B cell (primary cell): ENCODE measurements around the gene CYTH2. TPM values are rescaled to one million over a fixed set of nuclear protein-coding genes. Genes with fewer than 3 reads are reported as not detected.
A peak's percentile ranks its signal among the peaks of the same experiment; 100 is the strongest.

Source experiments
- ATAC-seq: fragments of 200-7000 bp; cut with Tn5 transposase; one replicate; pipeline ENCODE4 v1.10.0; 2021; ENCODE audit warnings: low read depth, mild to moderate bottlenecking, moderate number of reproducible peaks, moderate library complexity
- CTCF ChIA-PET: fragments of 350-600 bp; sonication (Branson Sonifier 250); formaldehyde crosslinking; loops from one replicate; lab custom pipeline; 2021; ENCODE audit warnings: antibody characterized with exemption, inconsistent platforms; lab: Charles Lee
- POLR2A ChIA-PET: fragments of 350-600 bp; sonication (Branson Sonifier 250); formaldehyde crosslinking; loops from one replicate; lab custom pipeline; 2021; ENCODE audit warnings: antibody characterized with exemption; lab: Charles Lee
- DNase-seq: peaks from one replicate; pipeline ENCODE4 v3.0.0; 2013
- H2AFZ ChIP-seq: 2 replicates; pipeline ENCODE4 v1.6.1; 2012; ENCODE audit warnings: mild to moderate bottlenecking, low read depth, low read length; ENCODE audit not compliant: insufficient read depth, poor library complexity, severe bottlenecking
- H3K27ac ChIP-seq, 2 donors: 1 replicate in 1 of 2; 2 replicates in 1 of 2; pipeline ENCODE4 v1.5.1; 2012 to 2013; ENCODE audit warnings: low read length in 2 of 2, mild to moderate bottlenecking in 2 of 2, moderate library complexity in 1 of 2
- H3K27me3 ChIP-seq, 4 experiments: fragments of 200-600 bp in 1 of 4; sonication (generic) in 1 of 4; replicated peaks in 1 of 4; 1 replicate in 2 of 4; 2 replicates in 2 of 4; pipeline versions ENCODE4 v1.6.1 to v1.7.0; 2013 to 2016; ENCODE audit warnings: low read length in 3 of 4, mild to moderate bottlenecking in 2 of 4, mixed read lengths in 1 of 4, moderate library complexity in 1 of 4; ENCODE audit not compliant: insufficient read depth in 4 of 4, control insufficient read depth in 3 of 4; ENCODE audit errors: control extremely low read depth in 1 of 4
- H3K36me3 ChIP-seq, 2 experiments: replicated peaks in 1 of 2; 1 replicate in 1 of 2; 2 replicates in 1 of 2; pipeline versions ENCODE4 v1.6.1 to v1.7.1; 2013; ENCODE audit warnings: low read length in 1 of 2; ENCODE audit not compliant: insufficient read depth in 2 of 2, control insufficient read depth in 1 of 2; ENCODE audit errors: control extremely low read depth in 1 of 2, extremely low read depth in 1 of 2
- H3K4me1 ChIP-seq, 2 donors: fragments of 200-600 bp in 1 of 2; sonication (generic) in 1 of 2; 1 replicate in 1 of 2; 2 replicates in 1 of 2; pipeline versions ENCODE4 v1.5.1 to v1.6.1; 2013 to 2017; ENCODE audit warnings: low read length in 2 of 2; ENCODE audit not compliant: control insufficient read depth in 2 of 2, insufficient read depth in 2 of 2
- H3K4me2 ChIP-seq: replicated peaks from 2 replicates; pipeline ENCODE3; 2012; ENCODE audit warnings: mild to moderate bottlenecking, low read depth, low read length; ENCODE audit not compliant: poor library complexity, severe bottlenecking
- H3K4me3 ChIP-seq, 5 experiments: fragments of 200-600 bp in 1 of 5; sonication (generic) in 1 of 5; 1 replicate in 3 of 5; 2 replicates in 2 of 5; pipeline versions ENCODE4 v1.5.1 to v1.7.0; 2011 to 2016; ENCODE audit warnings: low read length in 4 of 5, mild to moderate bottlenecking in 4 of 5, low read depth in 2 of 5, control low read depth in 1 of 5, moderate library complexity in 1 of 5; ENCODE audit not compliant: insufficient read depth in 1 of 5; ENCODE audit errors: control extremely low read depth in 1 of 5, extremely low read depth in 1 of 5
- H3K79me2 ChIP-seq: fragments of 200-600 bp; sonication (generic); one replicate; pipeline ENCODE4 v1.6.0; 2016; ENCODE audit warnings: low read length; ENCODE audit not compliant: control insufficient read depth, insufficient read depth
- H3K9ac ChIP-seq: fragments of 200-600 bp; sonication (generic); 2 replicates; pipeline ENCODE4 v1.6.1; 2017; ENCODE audit warnings: mild to moderate bottlenecking, low read length, moderate library complexity
- H3K9me3 ChIP-seq, 3 donors: one replicate each; pipeline versions ENCODE4 v1.6.1 to v1.7.1; 2013; ENCODE audit warnings: low read length in 2 of 3; ENCODE audit not compliant: control insufficient read depth in 2 of 3, insufficient read depth in 1 of 3; ENCODE audit errors: control extremely low read depth in 1 of 3
- H4K20me1 ChIP-seq: 2 replicates; pipeline ENCODE4 v1.6.0; 2012; ENCODE audit warnings: mild to moderate bottlenecking, low read length; ENCODE audit not compliant: insufficient read depth, control insufficient read depth, poor library complexity, severe bottlenecking
- H3K27ac Mint-ChIP-seq: one replicate; pipeline ENCODE4 v1.8.0; 2021; ENCODE audit warnings: mixed read lengths
- H3K27me3 Mint-ChIP-seq: one replicate; pipeline ENCODE4 v1.8.0; 2021; ENCODE audit warnings: mixed read lengths
- H3K4me1 Mint-ChIP-seq: one replicate; pipeline ENCODE4 v1.8.0; 2021; ENCODE audit warnings: mixed read lengths
- H3K4me3 Mint-ChIP-seq: one replicate; pipeline ENCODE4 v1.8.0; 2021; ENCODE audit warnings: mixed read lengths
- H3K9me3 Mint-ChIP-seq: one replicate; pipeline ENCODE4 v1.8.0; 2022; ENCODE audit warnings: mixed read lengths; ENCODE audit not compliant: insufficient read depth
- EZH2 ChIP-seq: IDR thresholded peaks from 2 replicates; pipeline ENCODE4 v1.6.1; 2012; ENCODE audit warnings: borderline replicate concordance, low read depth, mild to moderate bottlenecking, moderate library complexity, low read length; ENCODE audit not compliant: insufficient read depth, poor library complexity, severe bottlenecking
- WGBS: methylation state at CpG from one replicate; pipeline ENCODE4 v1.1.5; 2013; ENCODE audit warnings: missing lambda C conversion rate; ENCODE audit not compliant: insufficient coverage; 5-methylcytosine and 5-hydroxymethylcytosine counted together
- intact Hi-C: fragments of 100-400 bp; cut with micrococcal nuclease; formaldehyde crosslinking; loops from one replicate; pipeline ENCODE4 v1.10.0; 2022
- polyA plus RNA-seq: library from polyadenylated mRNA; depleted of rRNA; stranded (reverse); fragments of >200 nt; gene quantifications from 2 replicates; pipeline ENCODE4 v1.2.3, GENCODE V29; 2012
- total RNA-seq, 2 donors: library from RNA; stranded (reverse); fragments of 120-200 nt in 1 of 2; gene quantifications; 1 replicate in 1 of 2; 2 replicates in 1 of 2; pipeline versions ENCODE4 v1.2.3 to v1.2.4, GENCODE V29; 2013 to 2022
- TF ChIP-seq, protein P1 (sequence below): fragments of 200-600 bp; IDR thresholded peaks from one replicate; pipeline ENCODE4 v1.8.0; 2022; ENCODE audit warnings: antibody characterized with exemption, mild to moderate bottlenecking

CYTH2 gene
- total and polyA plus RNA-seq, 2 donors (not counting 1 experiment from before 2014, with no cell fraction given), result 40.7 to 56.0 TPM

DNA sequence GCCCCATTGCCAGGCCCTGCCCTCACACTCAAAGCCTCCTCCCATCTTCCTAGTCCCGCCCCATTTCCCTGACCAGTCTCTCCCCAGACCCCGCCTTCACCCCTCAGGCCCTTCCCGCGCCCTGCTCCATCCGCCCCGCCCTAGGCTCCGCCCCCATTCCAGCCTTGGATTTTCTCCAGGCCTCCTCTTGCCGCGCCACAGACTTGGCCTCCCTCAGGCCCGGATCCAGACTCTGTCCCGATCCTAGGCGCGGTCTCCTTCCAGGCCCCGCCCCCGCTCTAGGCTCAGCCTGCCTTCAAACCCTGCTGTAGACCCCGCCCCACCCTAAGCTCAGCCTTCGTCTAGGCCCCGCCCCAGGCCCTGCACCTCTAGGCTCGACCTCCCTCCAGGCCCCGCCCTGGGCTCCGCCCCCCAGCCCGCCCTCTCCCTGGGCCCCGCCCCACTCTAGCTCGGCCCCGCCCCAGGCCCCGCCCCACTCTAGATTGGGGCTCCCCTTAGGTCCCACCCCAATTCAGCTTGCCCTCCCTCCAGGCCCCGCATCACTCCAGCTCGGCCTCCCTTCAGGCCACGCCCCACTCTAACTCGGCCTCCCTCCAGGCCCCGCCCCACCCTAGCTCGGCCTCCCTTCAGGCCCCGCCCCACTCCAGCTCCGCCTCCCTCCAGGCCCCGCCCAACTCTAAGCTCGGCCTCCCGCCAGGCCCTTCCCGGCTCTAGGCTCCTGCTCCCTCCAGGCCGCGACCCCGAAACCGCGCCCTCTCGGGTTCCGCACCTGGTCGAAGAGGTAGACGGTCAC, 24.0 kb downstream of the CYTH2 start:
- ChIA-PET CTCF (interaction anchor here (0.6 to 3.0 kb wide), 7 partner anchors 13 to 173 kb away, joined by 3 to 12 read pairs (median 3); partner anchors contain the start of gene GRWD1), POLR2A (interaction anchor here (0.6 to 1.6 kb wide), 4 partner anchors 9 to 126 kb away, joined by 3 to 5 read pairs (median 4); partner anchors contain the start of genes RPL18 and SPHK2)
- no peaks in the 10 kb centered on the region for H3K36me3 ChIP-seq
- peaks cover 0 to 57% (median 28%) of the 10 kb centered on the region in 4 experiments for H3K27me3 ChIP-seq
- ATAC-seq (peak; percentile 69), DNase-seq (peak; percentile 82)
- peak overlapping the region; percentile 91 for H3K4me2 ChIP-seq
- Mint-ChIP-seq H3K27me3 (peaks cover 35% of the 10 kb centered on the region), H3K9me3 (no peaks in the 10 kb centered on the region), H3K27ac (no peak overlapping the region), H3K4me1 (peaks cover 35% of the 10 kb centered on the region), H3K4me3 (peak overlapping the region; percentile 69)
- no peaks in the 10 kb centered on the region for H3K79me2 ChIP-seq
- intact Hi-C loops, result loop anchor here (1.0 to 10.0 kb wide), 2 partner anchors 9 to 98 kb away; partner anchors contain the start of genes GRIN2D and KDELR1
- H3K27ac ChIP-seq, result no peak overlapping the region
- TF ChIP-seq, protein P1, sequence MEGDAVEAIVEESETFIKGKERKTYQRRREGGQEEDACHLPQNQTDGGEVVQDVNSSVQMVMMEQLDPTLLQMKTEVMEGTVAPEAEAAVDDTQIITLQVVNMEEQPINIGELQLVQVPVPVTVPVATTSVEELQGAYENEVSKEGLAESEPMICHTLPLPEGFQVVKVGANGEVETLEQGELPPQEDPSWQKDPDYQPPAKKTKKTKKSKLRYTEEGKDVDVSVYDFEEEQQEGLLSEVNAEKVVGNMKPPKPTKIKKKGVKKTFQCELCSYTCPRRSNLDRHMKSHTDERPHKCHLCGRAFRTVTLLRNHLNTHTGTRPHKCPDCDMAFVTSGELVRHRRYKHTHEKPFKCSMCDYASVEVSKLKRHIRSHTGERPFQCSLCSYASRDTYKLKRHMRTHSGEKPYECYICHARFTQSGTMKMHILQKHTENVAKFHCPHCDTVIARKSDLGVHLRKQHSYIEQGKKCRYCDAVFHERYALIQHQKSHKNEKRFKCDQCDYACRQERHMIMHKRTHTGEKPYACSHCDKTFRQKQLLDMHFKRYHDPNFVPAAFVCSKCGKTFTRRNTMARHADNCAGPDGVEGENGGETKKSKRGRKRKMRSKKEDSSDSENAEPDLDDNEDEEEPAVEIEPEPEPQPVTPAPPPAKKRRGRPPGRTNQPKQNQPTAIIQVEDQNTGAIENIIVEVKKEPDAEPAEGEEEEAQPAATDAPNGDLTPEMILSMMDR, result no peak
- TF ChIP-seq EZH2, result no peak
- peaks cover 6% of the 10 kb centered on the region for H4K20me1 ChIP-seq
- H3K4me1 ChIP-seq, result peaks cover 51 to 53% of the 10 kb centered on the region in 2 donors
- WGBS, result 5% methylated on average over 40 of the region's 47 CpGs
- H3K9ac ChIP-seq, result peak overlapping the region; percentile 53
- H3K4me3 ChIP-seq, result peak overlapping the region in 4 of 5 experiments; percentile 22 to 56 (median 48)
- H3K9me3 ChIP-seq, result peaks cover 0 to 34% (median 0%) of the 10 kb centered on the region in 3 donors
- peak overlapping the region; percentile 69 for H2AFZ ChIP-seq
